ENCODE results near the gene PTPN6.

The PTPN6 gene

DNA sequence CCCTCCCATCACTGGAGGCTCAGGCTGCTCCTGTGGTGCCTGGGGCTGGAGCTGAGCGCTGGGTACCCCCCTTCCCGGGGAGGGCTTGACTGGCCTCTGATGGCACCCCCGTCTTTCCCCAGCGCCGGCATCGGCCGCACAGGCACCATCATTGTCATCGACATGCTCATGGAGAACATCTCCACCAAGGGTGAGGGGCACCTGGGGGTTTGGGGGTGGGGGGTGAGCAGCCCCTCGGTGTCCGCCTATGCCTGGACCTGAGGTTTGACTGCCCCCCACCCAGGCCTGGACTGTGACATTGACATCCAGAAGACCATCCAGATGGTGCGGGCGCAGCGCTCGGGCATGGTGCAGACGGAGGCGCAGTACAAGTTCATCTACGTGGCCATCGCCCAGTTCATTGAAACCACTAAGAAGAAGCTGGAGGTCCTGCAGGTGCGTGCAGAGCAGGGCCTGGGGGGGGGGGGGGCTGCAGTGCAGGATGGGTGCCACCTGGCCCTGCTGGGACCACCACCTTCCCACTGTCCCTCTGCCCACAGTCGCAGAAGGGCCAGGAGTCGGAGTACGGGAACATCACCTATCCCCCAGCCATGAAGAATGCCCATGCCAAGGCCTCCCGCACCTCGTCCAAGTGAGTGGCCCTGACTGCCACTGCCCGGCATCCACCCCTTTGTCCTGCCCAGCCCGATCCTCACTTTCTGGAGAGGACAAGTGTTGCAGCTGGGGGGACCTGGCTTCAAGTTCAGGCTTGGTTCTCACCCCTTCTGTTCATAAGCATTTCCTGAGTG lies 8.8 kb downstream of the PTPN6 start:
- H3K23ac ChIP-seq (ENCODE audit: low read length in 2 of 2) = no peak overlapping the region

GRCh38 chr12:6960593-6961277 lies 9.6 kb downstream of the PTPN6 start:
- H3K14ac ChIP-seq (ENCODE audit: low read length in 2 of 2) = no peak overlapping the region
- H4K91ac ChIP-seq (ENCODE audit: low read length) = peak overlapping the region; percentile 88
- H3K18ac ChIP-seq (ENCODE audit: low read depth in 1 of 2, low read length in 2 of 2) = peak overlapping the region in 1 of 2 experiments; percentile 94
- no peak overlapping the region for H3K27ac ChIP-seq (ENCODE audit: low read length, poor library complexity, severe bottlenecking)
- H3K4me2 ChIP-seq (ENCODE audit: low read length, poor library complexity, severe bottlenecking) = no peak overlapping the region
- H3K9me3 ChIP-seq (ENCODE audit: control insufficient read depth, low read length) = no peaks in the 10 kb centered on the region
- H3K36me3 ChIP-seq (ENCODE audit: control insufficient read depth in 1 of 2, insufficient read depth in 2 of 2, low read depth in 1 of 2, low read length in 2 of 2) = peaks cover 18 to 43% of the 10 kb centered on the region in 2 experiments
- peak overlapping the region in 1 of 2 experiments; percentile 65 for H3K4me3 ChIP-seq (ENCODE audit: insufficient read depth in 1 of 2, low read depth in 1 of 2, low read length in 2 of 2)
- H3K4ac ChIP-seq (ENCODE audit: low read depth in 1 of 2, low read length in 2 of 2) = peak overlapping the region in 1 of 2 experiments; percentile 42
- no peaks in the 10 kb centered on the region for H3K79me1 ChIP-seq (replicated peaks; ENCODE audit: low read length, poor library complexity, severe bottlenecking)
- peak overlapping the region; percentile 79 for H3K9ac ChIP-seq (ENCODE audit: low read length)
- H3K4me1 ChIP-seq (ENCODE audit: control insufficient read depth, insufficient read depth, low read depth, low read length) = peaks cover 16% of the 10 kb centered on the region
- no peak overlapping the region for H2BK120ac ChIP-seq (ENCODE audit: low read depth, low read length)
- no peak overlapping the region for H2BK5ac ChIP-seq (ENCODE audit: low read depth, low read length, poor library complexity, severe bottlenecking)
- H3K23ac ChIP-seq (ENCODE audit: low read length in 2 of 2) = no peak overlapping the region
- H4K8ac ChIP-seq (ENCODE audit: low read length) = peak overlapping the region; percentile 94
- 90% methylated on average over 13 of the region's 13 CpGs for WGBS
- peaks cover 0 to 3% of the 10 kb centered on the region in 2 experiments for H3K27me3 ChIP-seq (ENCODE audit: control insufficient read depth in 1 of 2, insufficient read depth in 1 of 2, low read length in 2 of 2)
- peak overlapping the region; percentile 44 for H2BK15ac ChIP-seq (ENCODE audit: low read depth, poor library complexity, severe bottlenecking)
- no peak overlapping the region for H2AK5ac ChIP-seq (ENCODE audit: low read length, severe bottlenecking)
- no peak for DNase-seq
- H2AFZ ChIP-seq (ENCODE audit: low read depth, low read length) = no peak overlapping the region
- H2BK12ac ChIP-seq (ENCODE audit: low read length in 2 of 2) = peak overlapping the region in 1 of 2 experiments; percentile 3

More for the DNA sequence above, 8.8 kb downstream of the PTPN6 start:
- H2AFZ ChIP-seq (ENCODE audit: low read depth, low read length) = no peak overlapping the region
- H4K91ac ChIP-seq (ENCODE audit: low read length) = peak overlapping the region; percentile 28
- 92% methylated on average over 26 of the region's 26 CpGs for WGBS
- H3K4me2 ChIP-seq (ENCODE audit: low read length, poor library complexity, severe bottlenecking) = no peak overlapping the region
- no peaks in the 10 kb centered on the region for H3K79me1 ChIP-seq (replicated peaks; ENCODE audit: low read length, poor library complexity, severe bottlenecking)
- no peaks in the 10 kb centered on the region for H3K9me3 ChIP-seq (ENCODE audit: control insufficient read depth, low read length)
- no peak overlapping the region for H2BK15ac ChIP-seq (ENCODE audit: low read depth, poor library complexity, severe bottlenecking)
- H2BK12ac ChIP-seq (ENCODE audit: low read length in 2 of 2) = no peak overlapping the region
- no peak overlapping the region for H3K27ac ChIP-seq (ENCODE audit: low read length, poor library complexity, severe bottlenecking)
- no peak overlapping the region for H3K4ac ChIP-seq (ENCODE audit: low read depth in 1 of 2, low read length in 2 of 2)
- peaks cover 10 to 44% of the 10 kb centered on the region in 2 experiments for H3K36me3 ChIP-seq (ENCODE audit: control insufficient read depth in 1 of 2, insufficient read depth in 2 of 2, low read depth in 1 of 2, low read length in 2 of 2)
- no peak overlapping the region for H2BK5ac ChIP-seq (ENCODE audit: low read depth, low read length, poor library complexity, severe bottlenecking)
- H2BK120ac ChIP-seq (ENCODE audit: low read depth, low read length) = no peak overlapping the region
- no peak for DNase-seq
- peaks cover 0 to 5% of the 10 kb centered on the region in 2 experiments for H3K27me3 ChIP-seq (ENCODE audit: control insufficient read depth in 1 of 2, insufficient read depth in 1 of 2, low read length in 2 of 2)
- H3K4me3 ChIP-seq (ENCODE audit: insufficient read depth in 1 of 2, low read depth in 1 of 2, low read length in 2 of 2) = no peak overlapping the region
- H3K4me1 ChIP-seq (ENCODE audit: control insufficient read depth, insufficient read depth, low read depth, low read length) = peaks cover 16% of the 10 kb centered on the region
- no peak overlapping the region for H3K18ac ChIP-seq (ENCODE audit: low read depth in 1 of 2, low read length in 2 of 2)
- H4K8ac ChIP-seq (ENCODE audit: low read length) = no peak overlapping the region
- H3K9ac ChIP-seq (ENCODE audit: low read length) = no peak overlapping the region
- H2AK5ac ChIP-seq (ENCODE audit: low read length, severe bottlenecking) = no peak overlapping the region
- H3K14ac ChIP-seq (ENCODE audit: low read length in 2 of 2) = no peak overlapping the region

DNA sequence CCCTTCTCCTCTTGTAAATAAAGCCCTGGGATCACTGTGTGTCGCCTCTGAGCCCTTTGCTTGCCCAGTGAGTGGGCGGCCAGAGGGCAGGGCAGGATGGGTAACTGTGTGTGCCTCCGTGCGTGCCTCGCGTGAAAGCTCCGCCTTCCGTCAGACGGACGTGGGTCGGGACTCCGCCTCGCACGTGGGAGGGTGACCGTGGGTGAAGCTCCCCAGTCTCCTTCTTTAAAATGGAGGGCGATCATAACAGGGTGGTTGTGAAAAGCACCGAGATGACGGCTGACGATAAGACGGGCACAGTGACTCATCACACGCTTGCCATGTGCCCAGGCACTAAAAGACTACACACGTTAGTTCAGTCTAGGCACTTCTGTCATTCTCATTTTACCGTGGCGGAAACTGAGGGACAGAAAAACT lies 10.1 kb downstream of the PTPN6 start:
- Histone ChIP-seq H2AFZ (ENCODE audit: low read depth, low read length) (no peak overlapping the region), H2BK12ac (ENCODE audit: low read length in 2 of 2) (peak overlapping the region; percentile 3 to 38), H2BK120ac (ENCODE audit: low read depth, low read length) (no peak overlapping the region), H3K27me3 (ENCODE audit: control insufficient read depth in 1 of 2, insufficient read depth in 1 of 2, low read length in 2 of 2) (peaks cover 0 to 3% of the 10 kb centered on the region in 2 experiments), H3K18ac (ENCODE audit: low read depth in 1 of 2, low read length in 2 of 2) (peak overlapping the region; percentile 9 to 94), H3K4me3 (ENCODE audit: insufficient read depth in 1 of 2, low read depth in 1 of 2, low read length in 2 of 2) (peak overlapping the region in 1 of 2 experiments; percentile 65), H4K8ac (ENCODE audit: low read length) (peak overlapping the region; percentile 94), H2AK5ac (ENCODE audit: low read length, severe bottlenecking) (peak overlapping the region; percentile 1), H3K9me3 (ENCODE audit: control insufficient read depth, low read length) (no peaks in the 10 kb centered on the region), H3K36me3 (ENCODE audit: control insufficient read depth in 1 of 2, insufficient read depth in 2 of 2, low read depth in 1 of 2, low read length in 2 of 2) (peaks cover 23 to 41% of the 10 kb centered on the region in 2 experiments), H3K9ac (ENCODE audit: low read length) (peak overlapping the region; percentile 79), H3K4ac (ENCODE audit: low read depth in 1 of 2, low read length in 2 of 2) (peak overlapping the region; percentile 25 to 42), H2BK5ac (ENCODE audit: low read depth, low read length, poor library complexity, severe bottlenecking) (no peak overlapping the region), H4K91ac (ENCODE audit: low read length) (peak overlapping the region; percentile 88), H3K4me2 (ENCODE audit: low read length, poor library complexity, severe bottlenecking) (no peak overlapping the region), H3K23ac (ENCODE audit: low read length in 2 of 2) (no peak overlapping the region), H3K14ac (ENCODE audit: low read length in 2 of 2) (no peak overlapping the region), H3K79me1 (replicated peaks; ENCODE audit: low read length, poor library complexity, severe bottlenecking) (no peaks in the 10 kb centered on the region), H2BK15ac (ENCODE audit: low read depth, poor library complexity, severe bottlenecking) (peak overlapping the region; percentile 44), H3K27ac (ENCODE audit: low read length, poor library complexity, severe bottlenecking) (no peak overlapping the region), H3K4me1 (ENCODE audit: control insufficient read depth, insufficient read depth, low read depth, low read length) (peaks cover 16% of the 10 kb centered on the region)
- DNase-seq = peak; percentile 50
- whole genome bisulfite sequencing = 76% methylated on average over 24 of the region's 24 CpGs
